ENCODE data around the gene BAD.
"Not testable (repeated sequence)": the region's sequence is repeated elsewhere in the genome, so short reads cannot be mapped to it uniquely, and the experiment has no call there.

The BAD gene

DNA sequence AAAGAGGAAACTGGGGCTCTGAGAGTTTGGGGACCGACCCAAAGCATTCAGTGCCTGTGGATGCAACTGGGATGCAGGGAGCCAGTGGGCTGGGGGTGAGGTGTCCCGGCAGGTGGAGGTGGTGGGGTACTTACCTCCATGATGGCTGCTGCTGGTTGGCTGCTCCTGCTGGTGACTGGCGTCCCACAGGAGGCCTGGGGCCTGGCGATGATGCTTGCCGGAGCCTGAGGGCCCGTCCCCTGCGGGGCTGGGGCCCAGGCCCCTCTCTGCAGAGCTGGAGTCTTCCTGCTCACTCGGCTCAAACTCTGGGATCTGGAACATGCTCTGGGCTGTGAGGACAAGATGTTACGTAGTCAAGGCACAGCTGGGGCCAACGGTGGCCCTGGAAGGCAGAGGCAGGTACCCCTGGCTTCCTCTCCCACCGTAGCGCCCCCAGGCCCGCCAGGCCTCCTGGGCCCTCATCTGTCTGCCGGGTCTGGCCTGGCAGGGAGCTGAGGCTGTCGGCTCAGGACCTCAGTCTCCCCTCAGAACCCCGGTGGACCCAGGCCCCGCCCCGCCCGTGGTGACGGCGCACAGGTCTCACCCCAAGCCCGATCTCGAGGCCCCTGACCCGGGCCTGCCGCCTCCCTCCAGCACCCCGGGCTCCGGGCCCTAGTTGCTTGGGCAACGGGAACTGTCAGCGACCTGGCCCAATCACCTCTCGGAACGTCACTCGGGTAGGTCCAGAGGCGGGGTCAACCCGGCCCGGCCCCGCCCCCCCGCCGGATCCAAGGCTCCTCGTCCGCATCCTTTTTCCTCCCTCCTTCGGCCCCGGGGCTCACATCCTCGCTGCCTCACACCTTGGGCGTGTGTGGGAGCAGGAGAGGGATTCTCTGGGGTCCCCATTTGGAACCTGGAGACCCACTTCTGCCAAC is at the start of gene BAD:
Gene BAD (minus strand): TSS at position 618 of the 914 bp plus-strand sequence. CDS start 297 bp downstream, at position 321.
- in situ Hi-C loops (cut with HindIII; ENCODE audit: low sequenced_read_pairs) = no loop called here

DNA sequence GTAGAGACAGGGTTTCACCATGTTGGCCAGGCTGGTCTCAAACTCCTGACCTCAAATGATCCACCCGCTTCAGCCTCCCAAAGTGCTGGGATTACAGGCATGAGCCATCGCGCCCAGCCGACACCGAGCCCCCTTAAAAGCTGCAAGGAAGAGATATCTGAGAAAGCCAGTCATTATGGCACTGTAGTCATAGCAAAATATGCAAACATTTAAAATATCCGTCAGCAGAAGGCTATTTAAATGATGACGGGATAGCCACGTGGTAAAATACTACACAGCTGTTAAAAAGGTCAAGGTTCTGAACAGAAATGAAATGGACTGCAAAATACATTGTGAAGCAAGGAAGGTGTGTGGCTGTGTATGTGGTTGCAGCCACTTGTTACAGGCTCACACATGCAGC is 49.1 kb upstream of the BAD start:
- in situ Hi-C loops (cut with HindIII; ENCODE audit: low sequenced_read_pairs) = no loop called here

DNA sequence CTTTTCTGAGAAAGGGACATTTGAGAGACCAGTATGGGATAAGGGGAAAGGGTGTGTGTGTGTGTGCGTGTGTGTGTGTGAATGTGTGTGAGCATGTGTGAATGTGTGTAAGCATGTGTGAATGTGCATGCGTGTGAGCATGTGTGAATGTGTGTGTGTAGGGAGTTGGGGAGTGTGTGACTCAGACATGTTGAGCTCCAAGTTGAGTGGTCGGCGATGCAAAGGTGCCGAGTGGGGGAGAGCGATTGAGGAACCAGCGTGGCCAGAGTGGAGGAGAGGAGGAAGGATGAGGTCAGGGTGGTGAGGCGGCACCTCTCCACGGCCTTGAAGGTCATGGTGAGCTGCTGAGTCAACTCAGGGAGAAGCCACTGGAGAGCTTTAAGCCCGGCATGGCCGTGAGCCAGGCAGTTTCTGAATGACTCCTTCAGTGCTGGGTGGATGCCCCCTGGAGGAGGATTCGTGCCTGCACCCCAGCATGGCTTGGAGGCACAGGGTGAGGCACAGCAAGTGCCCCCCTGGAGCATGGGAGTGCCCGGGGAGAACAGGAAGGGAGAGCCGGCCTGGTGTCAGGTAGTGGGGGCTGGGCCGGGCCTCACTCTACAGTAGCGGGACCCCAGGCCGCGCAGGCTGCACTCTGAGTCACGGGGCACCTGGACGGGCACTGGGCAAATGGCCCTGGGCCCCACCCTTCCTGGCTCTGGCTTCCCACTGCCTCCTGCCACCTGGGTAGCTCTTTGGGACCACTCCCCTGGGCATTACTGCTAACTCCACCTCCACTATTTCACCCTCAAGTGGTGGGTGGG is 47.3 kb upstream of the BAD start:
- in situ Hi-C loops (cut with HindIII; ENCODE audit: low sequenced_read_pairs) = no loop called here

DNA sequence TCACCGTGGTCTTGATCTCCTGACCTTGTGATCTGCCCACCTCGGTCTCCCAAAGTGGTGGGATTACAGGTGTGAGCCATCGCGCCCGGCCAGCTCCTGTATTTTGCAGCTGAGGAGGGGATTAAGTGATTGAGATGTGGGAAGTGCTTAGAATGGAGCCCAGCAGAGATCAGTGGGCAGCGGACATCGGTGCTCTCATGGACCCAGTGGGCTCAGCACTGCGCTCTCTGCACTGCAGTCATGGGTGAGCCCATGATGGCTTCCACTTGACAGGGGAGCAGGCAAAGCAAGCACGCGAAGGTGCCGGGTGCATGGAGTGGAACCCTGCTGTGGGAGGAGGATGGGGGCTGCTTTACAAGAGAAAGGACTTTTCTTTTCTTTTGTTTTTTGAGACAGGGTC is 46.4 kb upstream of the BAD start:
- in situ Hi-C loops (cut with HindIII; ENCODE audit: low sequenced_read_pairs) = no loop called here

DNA sequence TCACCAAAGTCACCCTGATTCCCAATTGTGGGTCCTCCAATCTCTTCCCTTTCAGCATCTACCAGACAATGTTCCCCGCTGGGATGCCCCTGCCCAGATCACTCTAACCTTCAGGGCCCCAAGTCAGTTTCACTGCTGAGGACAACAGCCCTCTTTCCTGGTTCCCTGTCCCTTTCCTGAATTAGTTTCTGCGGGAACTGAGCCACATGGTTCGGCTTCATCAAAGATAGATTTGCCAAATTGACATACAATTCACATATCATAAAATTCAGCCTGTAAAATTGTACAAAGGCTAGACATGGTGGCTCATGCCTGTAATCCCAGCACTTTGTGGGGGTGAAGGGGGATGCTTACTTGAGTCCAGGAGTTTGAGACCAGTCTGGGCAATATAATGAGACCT is 43.5 kb upstream of the BAD start:
- in situ Hi-C loops (cut with HindIII; ENCODE audit: low sequenced_read_pairs) = no loop called here

DNA sequence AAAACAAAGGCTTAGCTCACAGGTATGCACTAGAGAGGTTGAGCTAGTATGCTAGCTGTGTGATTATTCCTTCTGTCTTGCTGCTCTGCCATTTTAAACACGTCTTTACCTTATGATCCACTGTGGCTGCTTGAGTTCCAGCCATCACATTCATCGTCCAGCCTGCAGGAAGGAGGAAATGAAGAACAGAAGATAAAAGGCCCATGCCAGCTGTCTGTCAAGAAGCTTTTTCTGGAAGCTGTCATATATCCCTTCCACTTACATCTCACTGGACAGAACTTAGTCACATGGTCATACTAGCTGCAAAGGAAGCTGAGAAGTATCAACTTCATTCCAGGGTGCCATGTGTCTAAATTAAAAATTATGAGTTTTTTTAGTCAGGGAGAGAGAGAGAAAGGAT is 42.9 kb upstream of the BAD start:
- in situ Hi-C loops (cut with HindIII; ENCODE audit: low sequenced_read_pairs) = no loop called here

DNA sequence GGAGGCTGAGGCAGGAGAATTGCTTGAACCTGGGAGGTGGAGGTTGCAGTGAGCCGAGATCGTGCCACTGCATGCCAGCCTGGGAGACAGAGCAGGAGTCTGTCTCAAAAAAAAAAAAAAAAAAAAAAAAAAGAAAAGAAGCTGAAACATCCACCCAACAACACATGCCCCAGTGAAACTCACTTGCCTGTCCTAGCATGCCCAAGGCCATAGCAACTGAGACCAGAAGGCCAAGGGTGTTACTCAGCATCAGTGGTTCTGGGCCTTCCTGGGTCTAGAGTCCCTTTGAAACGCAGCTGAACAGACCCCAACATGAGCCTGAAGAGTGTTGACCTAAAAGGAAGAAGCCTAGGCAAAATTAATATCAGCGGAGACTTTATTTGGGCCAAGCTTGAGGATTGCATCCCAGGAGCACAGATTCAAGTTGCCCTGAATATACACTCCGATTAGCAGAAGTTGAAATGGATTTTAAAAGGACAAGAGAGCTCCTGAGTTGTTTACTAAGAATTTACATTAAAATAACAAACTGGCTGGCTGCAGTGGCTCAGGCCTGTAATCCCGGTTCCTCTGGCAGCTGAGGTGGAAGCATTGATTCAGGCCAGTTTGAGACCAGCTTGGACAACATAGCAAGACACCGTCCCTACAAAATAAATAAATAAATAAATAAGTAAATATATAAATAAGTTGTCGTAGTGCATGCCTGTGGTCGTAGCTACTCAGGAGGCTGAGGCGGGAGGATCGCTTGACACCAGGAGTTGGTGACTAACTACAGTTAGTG is 40.4 kb upstream of the BAD start:
- in situ Hi-C loops (cut with HindIII; ENCODE audit: low sequenced_read_pairs) = no loop called here

DNA sequence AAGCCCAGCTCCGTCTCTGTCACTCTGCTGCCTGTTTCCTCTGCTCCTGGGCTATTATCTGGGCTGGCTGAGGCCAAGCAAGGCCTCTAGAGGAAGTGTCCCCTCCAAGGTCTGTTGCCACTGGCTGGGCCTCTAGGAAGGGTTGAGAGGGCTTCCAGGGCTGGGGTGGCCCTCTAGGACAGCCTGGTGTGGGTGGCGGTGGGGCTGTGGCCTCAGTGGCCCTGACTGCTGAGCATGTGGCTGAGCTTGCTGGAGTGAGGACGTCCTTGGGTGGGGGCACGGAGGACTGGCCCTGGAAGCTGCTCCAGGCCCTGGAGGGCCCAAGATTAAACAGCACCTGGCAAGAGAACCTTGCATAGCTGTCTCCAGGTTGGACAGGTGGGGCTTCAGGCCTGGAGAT is 39.5 kb upstream of the BAD start:
- in situ Hi-C loops (cut with HindIII; ENCODE audit: low sequenced_read_pairs) = not testable (repeated sequence)

DNA sequence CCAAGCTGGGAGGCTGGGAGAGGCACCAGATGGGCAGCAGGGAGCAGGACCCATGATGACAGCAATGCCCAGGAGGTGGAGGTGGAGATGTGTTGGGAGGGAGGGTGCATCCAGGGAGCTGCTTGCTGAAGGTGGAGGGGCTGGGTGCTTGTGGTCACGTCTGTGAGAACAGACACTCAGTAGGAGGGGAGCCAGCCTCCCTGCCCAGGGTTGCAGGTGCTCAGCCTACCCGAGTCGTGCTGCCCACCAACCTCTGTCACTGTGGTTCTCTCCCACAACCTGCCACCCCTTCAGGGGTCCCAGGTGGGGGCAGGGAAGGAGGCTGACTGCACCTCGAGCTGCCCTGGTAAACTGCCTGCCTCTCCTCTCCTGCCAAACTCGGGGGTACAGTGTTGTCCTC is 38.9 kb upstream of the BAD start:
- in situ Hi-C loops (cut with HindIII; ENCODE audit: low sequenced_read_pairs) = no loop called here

DNA sequence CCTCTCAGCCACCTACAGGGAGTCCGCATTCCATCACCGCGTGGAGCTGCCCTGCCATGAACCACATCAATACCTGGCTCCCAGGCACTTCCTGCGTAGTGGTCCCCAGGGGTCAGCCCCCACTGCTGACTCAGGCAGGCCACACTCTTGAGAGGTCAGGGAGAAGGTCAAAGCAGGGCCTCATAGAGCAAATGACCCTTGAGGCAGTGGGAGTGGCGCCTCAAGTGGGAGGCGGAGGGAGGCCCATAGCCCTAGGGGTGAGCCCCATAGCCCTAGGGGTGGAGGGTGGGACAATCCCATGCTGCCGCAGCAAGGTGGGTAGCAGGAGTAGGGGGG is 38.4 kb upstream of the BAD start:
- in situ Hi-C loops (cut with HindIII; ENCODE audit: low sequenced_read_pairs) = no loop called here

DNA sequence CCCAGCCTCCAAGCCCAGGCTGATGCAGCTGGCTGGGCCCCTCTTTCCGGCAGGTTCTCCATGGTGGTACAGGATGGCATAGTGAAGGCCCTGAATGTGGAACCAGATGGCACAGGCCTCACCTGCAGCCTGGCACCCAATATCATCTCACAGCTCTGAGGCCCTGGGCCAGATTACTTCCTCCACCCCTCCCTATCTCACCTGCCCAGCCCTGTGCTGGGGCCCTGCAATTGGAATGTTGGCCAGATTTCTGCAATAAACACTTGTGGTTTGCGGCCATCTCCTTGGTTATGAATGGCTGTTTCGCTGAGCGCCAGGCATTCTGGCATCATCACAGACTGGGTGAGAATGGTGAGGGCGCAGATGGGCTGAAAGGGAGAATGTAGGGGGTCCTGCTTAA is 37.1 kb upstream of the BAD start:
- in situ Hi-C loops (cut with HindIII; ENCODE audit: low sequenced_read_pairs) = no loop called here

DNA sequence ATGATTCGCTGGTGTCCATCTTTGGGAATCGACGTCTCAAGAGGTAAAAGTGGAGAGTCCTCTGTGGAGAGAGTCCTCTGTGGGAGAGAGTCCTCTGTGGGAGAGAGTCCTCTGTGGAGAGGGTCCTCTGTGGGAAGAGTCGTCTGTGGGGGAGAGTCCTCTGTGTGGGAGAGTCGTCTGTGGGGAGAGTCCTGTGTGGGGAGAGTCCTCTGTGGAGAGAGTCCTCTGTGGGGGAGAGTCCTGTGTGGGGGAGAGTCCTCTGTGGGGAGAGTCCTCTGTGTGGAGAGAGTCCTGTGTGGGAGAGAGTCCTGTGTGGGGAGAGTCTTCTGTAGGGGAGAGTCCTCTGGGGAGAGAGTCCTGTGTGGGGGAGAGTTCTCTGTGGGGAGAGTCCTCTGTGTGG is 36.6 kb upstream of the BAD start:
- in situ Hi-C loops (cut with HindIII; ENCODE audit: low sequenced_read_pairs) = no loop called here

DNA sequence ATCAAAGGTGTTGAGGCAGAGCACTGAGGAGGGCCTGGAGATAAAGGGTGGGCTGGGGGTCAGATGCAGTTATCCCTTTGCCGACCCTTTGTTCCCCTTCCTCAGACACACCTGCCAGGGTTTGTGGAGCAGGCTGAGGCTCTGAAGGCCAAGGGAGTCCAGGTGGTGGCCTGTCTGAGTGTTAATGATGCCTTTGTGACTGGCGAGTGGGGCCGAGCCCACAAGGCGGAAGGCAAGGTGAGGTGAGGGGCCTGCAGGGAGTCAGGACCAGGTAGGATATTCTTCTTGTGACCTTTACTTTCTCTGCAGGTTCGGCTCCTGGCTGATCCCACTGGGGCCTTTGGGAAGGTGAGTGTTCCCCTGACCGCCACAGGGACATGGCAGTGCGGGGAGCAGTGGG is 36.1 kb upstream of the BAD start:
- in situ Hi-C loops (cut with HindIII; ENCODE audit: low sequenced_read_pairs) = no loop called here

DNA sequence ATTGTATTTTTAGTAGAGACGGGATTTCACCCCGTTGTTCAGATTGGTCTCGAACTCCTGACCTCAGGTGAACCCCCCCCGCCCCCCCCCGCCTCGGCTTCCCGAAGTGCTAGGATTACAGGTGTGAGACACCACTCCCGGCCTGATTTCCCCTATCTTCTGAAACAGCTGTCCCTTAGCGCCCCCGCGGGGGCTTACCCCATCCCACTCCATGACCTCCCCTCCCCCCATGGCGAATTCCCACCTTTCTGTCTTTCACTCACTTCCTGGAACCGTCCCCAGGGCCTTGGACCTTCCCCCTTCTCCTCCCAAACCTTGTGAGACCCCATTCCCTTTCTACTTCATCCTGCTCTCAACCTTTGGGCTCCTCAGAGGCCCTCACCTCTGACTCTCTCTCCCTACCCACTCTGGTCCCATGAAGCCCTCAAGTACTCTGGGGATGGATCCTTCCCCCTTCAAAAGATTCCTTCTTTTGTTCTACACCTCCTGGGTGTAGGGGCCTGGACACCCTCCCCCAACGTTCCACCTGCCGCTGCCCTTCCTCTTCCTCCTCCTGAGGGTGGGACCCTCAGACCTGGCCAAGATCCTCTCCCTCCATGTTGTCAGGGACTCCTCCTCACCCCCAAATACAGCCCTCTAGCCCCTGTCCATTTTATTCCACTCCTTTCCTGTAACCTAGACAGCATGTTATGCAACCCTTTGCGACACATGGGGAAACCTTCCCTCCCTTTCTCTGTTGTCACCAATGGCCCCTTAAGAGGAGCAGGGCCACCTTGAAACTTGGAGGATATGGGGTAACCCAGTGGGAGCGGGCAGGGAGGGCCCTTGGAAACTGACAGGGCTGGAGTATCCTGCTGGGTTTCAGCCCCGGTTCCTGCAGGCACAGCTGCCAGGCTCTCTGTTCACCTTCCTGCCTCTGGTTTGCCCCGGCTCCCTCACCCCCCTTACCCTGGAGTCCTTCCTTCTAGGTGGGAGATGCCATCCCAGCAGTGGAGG is 34.6 kb upstream of the BAD start:
- in situ Hi-C loops (cut with HindIII; ENCODE audit: low sequenced_read_pairs) = no loop called here

DNA sequence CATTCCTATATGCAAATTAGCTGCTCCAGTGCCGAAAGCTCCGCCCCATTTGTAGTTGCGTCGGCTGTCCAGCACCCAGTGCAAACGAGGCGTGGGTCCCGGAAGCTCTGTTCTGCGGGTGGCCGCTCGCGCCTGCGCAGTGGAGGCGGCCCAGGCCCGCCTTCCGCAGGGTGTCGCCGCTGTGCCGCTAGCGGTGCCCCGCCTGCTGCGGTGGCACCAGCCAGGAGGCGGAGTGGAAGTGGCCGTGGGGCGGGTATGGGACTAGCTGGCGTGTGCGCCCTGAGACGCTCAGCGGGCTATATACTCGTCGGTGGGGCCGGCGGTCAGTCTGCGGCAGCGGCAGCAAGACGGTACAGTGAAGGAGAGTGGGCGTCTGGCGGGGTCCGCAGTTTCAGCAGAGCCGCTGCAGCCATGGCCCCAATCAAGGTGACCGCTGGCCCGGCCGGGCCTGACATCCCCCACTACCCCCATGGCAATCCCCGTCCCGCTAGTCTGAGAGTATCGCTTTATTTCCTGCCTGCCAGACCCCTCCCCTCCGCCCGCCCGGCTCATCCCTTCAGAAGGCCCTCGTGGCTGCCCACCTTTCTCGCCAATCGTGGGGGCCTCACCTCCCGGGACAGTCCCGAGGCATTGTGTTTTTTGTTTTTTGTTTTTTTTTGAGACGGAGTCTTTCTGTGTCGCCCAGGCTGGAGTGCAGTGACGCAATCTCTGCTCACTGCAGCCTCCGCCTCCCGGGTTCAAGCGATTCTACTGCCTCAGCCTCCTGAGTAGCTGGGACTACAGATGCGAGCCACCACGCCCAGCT is 33.7 kb upstream of the BAD start, which contains the start of gene PRDX5:
Gene PRDX5 (plus strand): TSS at position 161 of the 805 bp plus-strand sequence. CDS start 95 bp downstream, at position 256.
- in situ Hi-C loops (cut with HindIII; ENCODE audit: low sequenced_read_pairs) = no loop called here

DNA sequence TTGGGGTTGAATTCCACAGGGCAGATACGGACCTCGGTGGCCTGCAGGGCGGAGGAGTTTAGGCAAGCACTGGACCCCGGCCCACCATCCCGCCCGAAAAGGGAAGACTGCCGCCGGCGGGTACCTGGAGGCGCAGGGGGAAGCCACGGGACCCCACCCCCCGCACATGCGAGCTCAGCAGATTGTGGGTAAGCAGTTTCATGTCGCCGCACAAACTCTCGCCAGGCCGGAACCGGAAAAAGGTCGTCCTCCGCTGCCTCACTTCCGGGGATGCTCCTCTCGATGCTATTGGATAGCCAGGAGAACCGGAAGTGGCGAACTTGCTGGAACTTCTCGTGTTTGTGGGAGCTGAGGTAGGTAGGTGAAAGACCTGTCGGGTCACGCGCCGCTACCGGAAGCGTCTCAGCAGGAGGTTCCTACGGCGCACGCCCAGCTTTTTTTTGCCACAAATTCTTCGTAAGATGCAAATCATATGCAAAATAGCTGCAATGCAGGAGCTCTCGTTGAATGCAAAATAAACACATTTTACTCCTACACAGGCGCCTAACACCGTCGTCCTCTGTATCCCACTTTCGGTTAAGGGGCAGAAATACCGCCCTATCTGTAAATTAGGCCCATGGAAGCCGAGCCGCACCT is 33.0 kb upstream of the BAD start, which contains the start of gene TRMT112:
Gene TRMT112 (minus strand): TSS at position 235 of the 636 bp plus-strand sequence. CDS start 33 bp downstream, at position 202.
- in situ Hi-C loops (cut with HindIII; ENCODE audit: low sequenced_read_pairs) = no loop called here

DNA sequence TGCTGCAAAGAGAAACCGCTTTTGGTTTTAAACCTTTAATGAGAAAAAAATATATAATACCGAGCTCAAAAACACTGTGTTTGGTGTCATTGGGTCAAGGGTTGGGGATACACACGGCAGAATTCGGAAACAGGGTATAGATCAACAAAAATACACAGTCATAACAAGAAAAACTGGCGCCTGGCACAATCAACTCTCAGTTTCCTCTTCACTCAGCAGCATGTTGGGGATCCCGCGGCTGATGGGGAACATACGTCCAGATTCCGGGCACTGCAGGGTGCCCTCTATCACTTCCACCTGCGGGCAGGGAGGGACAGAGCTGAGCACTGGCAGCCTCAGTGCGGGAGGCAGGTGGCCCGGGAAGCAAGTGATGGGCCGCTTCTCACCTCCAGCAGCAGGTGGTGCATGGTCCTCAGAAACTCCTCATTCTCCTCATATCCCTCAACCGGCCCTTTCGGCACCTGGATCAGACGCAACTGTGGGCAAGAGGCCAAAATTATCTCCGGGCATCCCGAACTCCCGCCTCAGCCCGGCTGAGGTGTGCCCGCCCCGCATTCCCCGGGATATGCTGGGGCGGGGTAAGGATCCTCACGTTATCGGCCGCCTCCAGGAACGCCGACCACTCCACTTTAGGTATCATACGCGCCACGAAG is 32.3 kb upstream of the BAD start:
- in situ Hi-C loops (cut with HindIII; ENCODE audit: low sequenced_read_pairs) = no loop called here

Measured in DLD1 (cell line).